Gastroesophageal sphincter (tissue), 4 donors: ENCODE results near the gene DAPK2. TPM values are rescaled to one million over a fixed set of nuclear protein-coding genes. Genes with fewer than 3 reads are reported as not detected.

Source experiments
- ATAC-seq: fragments of 150-250 bp; one replicate; pipeline ENCODE4 v1.9.1; 2016; ENCODE audit warnings: mild to moderate bottlenecking, moderate library complexity
- H3K27ac ChIP-seq, 4 donors: fragments of 200-600 bp; sonication (generic) in 3 of 4; 1 replicate in 3 of 4; 2 replicates in 1 of 4; pipeline ENCODE4 v1.5.1; 2016 to 2019
- H3K27me3 ChIP-seq: fragments of 200-600 bp; sonication (generic); one replicate; pipeline ENCODE4 v1.5.1; 2019
- H3K36me3 ChIP-seq, 2 donors: fragments of 200-600 bp; sonication (generic); one replicate each; pipeline ENCODE4 v1.5.1; 2019; ENCODE audit warnings: control low read depth in 1 of 2
- H3K4me1 ChIP-seq, 3 donors: fragments of 200-600 bp; sonication (generic); 1 replicate in 2 of 3; 2 replicates in 1 of 3; pipeline ENCODE4 v1.5.1; 2016 to 2019; ENCODE audit warnings: control low read depth in 2 of 3
- H3K4me3 ChIP-seq, 2 donors: fragments of 200-600 bp; sonication (generic); one replicate each; pipeline ENCODE4 v1.5.1; 2019; ENCODE audit warnings: mild to moderate bottlenecking in 1 of 2, moderate library complexity in 1 of 2
- H3K9me3 ChIP-seq, 3 donors: fragments of 200-600 bp; sonication (generic); one replicate each; pipeline ENCODE4 v1.5.1; 2017 to 2019; ENCODE audit warnings: control low read depth in 2 of 3
- EP300 ChIP-seq: sonication (generic); formaldehyde crosslinking; IDR thresholded peaks from one replicate; pipeline ENCODE4 v1.6.1; 2017; ENCODE audit warnings: antibody characterized with exemption, mild to moderate bottlenecking
- POLR2A ChIP-seq, 2 donors: fragments of 450-650 bp; IDR thresholded peaks; one replicate each; pipeline ENCODE4 v1.6.1; 2017; ENCODE audit warnings: antibody characterized with exemption in 2 of 2, mild to moderate bottlenecking in 2 of 2, moderate library complexity in 1 of 2
- POLR2AphosphoS5 ChIP-seq: sonication (generic); formaldehyde crosslinking; IDR thresholded peaks from one replicate; pipeline ENCODE4 v1.6.1; 2017; ENCODE audit warnings: antibody characterized with exemption
- WGBS, 2 donors: methylation state at CpG; one replicate each; pipeline ENCODE4 v1.1.5; 2018; ENCODE audit warnings: low coverage in 1 of 2; 5-methylcytosine and 5-hydroxymethylcytosine counted together
- total RNA-seq, 4 donors: library from RNA; depleted of rRNA; stranded (reverse); fragments of >200 nt; gene quantifications; one replicate each; pipeline ENCODE4 v1.1.0, GENCODE V29; 2016
- TF ChIP-seq, protein P1 (sequence below), 4 experiments: fragments of 200-600 bp in 2 of 4; fragments of 450-650 bp in 2 of 4; sonication (generic) in 1 of 4; IDR thresholded peaks; one replicate each; pipeline ENCODE4 v1.5.1; 2017 to 2019; ENCODE audit warnings: antibody characterized with exemption in 4 of 4, mild to moderate bottlenecking in 2 of 4, moderate library complexity in 2 of 4

DAPK2 gene
- total RNA-seq, 4 donors from 2014 or later: 2.0 to 9.5 (median 6.4) TPM

DNA sequence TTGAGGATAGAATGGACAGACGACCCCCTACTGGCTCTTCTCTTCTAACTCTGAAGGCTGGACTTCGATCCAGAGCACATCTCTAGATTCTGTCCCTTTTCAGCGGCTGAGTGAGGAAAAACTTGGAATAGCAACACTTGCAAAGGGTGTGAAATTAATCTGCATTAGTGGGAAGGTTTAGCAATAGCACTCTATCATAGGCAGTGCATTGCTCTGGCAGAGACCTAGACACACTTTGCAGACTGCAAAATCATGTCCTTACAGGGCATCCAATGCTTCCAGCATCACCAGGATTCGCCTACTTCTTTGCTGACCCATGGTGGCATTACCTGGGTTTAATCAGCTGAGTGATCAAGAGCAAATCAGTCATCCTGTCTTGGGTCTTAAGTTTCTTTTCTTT lies 43.1 kb downstream of the DAPK2 start:
- H3K27me3 ChIP-seq: peaks cover 9% of the 10 kb centered on the region
- WGBS, 2 donors: 81% methylated on average over 4 of the region's 4 CpGs; no CpG with 5 or more reads in 1 of the 2 donors
- no peaks in the 10 kb centered on the region for H3K36me3 ChIP-seq
- no peak overlapping the region for H3K4me3 ChIP-seq
- peaks cover 0 to 16% (median 0%) of the 10 kb centered on the region in 3 donors for H3K4me1 ChIP-seq
- H3K9me3 ChIP-seq: no peaks in the 10 kb centered on the region
- TF ChIP-seq EP300: no peak
- TF ChIP-seq, protein P1, sequence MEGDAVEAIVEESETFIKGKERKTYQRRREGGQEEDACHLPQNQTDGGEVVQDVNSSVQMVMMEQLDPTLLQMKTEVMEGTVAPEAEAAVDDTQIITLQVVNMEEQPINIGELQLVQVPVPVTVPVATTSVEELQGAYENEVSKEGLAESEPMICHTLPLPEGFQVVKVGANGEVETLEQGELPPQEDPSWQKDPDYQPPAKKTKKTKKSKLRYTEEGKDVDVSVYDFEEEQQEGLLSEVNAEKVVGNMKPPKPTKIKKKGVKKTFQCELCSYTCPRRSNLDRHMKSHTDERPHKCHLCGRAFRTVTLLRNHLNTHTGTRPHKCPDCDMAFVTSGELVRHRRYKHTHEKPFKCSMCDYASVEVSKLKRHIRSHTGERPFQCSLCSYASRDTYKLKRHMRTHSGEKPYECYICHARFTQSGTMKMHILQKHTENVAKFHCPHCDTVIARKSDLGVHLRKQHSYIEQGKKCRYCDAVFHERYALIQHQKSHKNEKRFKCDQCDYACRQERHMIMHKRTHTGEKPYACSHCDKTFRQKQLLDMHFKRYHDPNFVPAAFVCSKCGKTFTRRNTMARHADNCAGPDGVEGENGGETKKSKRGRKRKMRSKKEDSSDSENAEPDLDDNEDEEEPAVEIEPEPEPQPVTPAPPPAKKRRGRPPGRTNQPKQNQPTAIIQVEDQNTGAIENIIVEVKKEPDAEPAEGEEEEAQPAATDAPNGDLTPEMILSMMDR (IDR thresholded peaks at IDR 0.05): no peak
- TF ChIP-seq POLR2A (IDR thresholded peaks at IDR 0.05): no peak
- TF ChIP-seq POLR2AphosphoS5: no peak
- no peak for ATAC-seq
- no peak overlapping the region for H3K27ac ChIP-seq

- TF ChIP-seq EP300 (no peak), POLR2AphosphoS5 (no peak), POLR2A (IDR thresholded peaks at IDR 0.05) (no peak)
- Histone ChIP-seq H3K9me3 (no peaks in the 10 kb centered on the region), H3K27me3 (peaks cover 9% of the 10 kb centered on the region), H3K4me3 (no peak overlapping the region), H3K27ac (no peak overlapping the region), H3K4me1 (peaks cover 0 to 14% (median 0%) of the 10 kb centered on the region in 3 donors), H3K36me3 (no peaks in the 10 kb centered on the region)
- no peak for ATAC-seq
- 75 to 95% methylated on average over 4 to 5 of the region's 5 CpGs for WGBS, 2 donors
These were observed 45.1 kb downstream of the DAPK2 start for GRCh38 chr15:64001148-64001547.

- no peak for ATAC-seq
- H3K4me3 ChIP-seq: no peak overlapping the region
These were observed 45.9 kb downstream of the DAPK2 start for GRCh38 chr15:64000183-64000951.

GRCh38 chr15:63999177-63999576 lies 47.1 kb downstream of the DAPK2 start:
- WGBS, 2 donors: no CpG with 5 or more reads among the region's 3 CpGs
- H3K27ac ChIP-seq: no peak overlapping the region
- no peaks in the 10 kb centered on the region for H3K36me3 ChIP-seq
- no peak for TF ChIP-seq POLR2AphosphoS5
- TF ChIP-seq, protein P1 (IDR thresholded peaks at IDR 0.05): no peak
- peaks cover 9% of the 10 kb centered on the region for H3K27me3 ChIP-seq
- peaks cover 0 to 14% (median 0%) of the 10 kb centered on the region in 3 donors for H3K4me1 ChIP-seq
- ATAC-seq: peak; percentile 45
- H3K4me3 ChIP-seq: no peak overlapping the region
- no peaks in the 10 kb centered on the region for H3K9me3 ChIP-seq

More at GRCh38 chr15:64000183-64000951, 45.9 kb downstream of the DAPK2 start:
- Histone ChIP-seq H3K27me3 (peaks cover 9% of the 10 kb centered on the region), H3K9me3 (no peaks in the 10 kb centered on the region), H3K36me3 (no peaks in the 10 kb centered on the region), H3K4me1 (peaks cover 0 to 14% (median 0%) of the 10 kb centered on the region in 3 donors), H3K27ac (no peak overlapping the region)
- 84 to 95% methylated on average over 2 to 4 of the region's 4 CpGs for WGBS, 2 donors
- TF ChIP-seq EP300 (no peak), POLR2A (IDR thresholded peaks at IDR 0.05) (no peak), POLR2AphosphoS5 (no peak)
- TF ChIP-seq, protein P1 (IDR thresholded peaks at IDR 0.05): no peak

- no peak overlapping the region for H3K27ac ChIP-seq
- peaks cover 0 to 14% (median 0%) of the 10 kb centered on the region in 3 donors for H3K4me1 ChIP-seq
- 50 to 57% methylated on average over 1 of the region's 8 CpGs for WGBS, 2 donors
- no peak overlapping the region for H3K4me3 ChIP-seq
- ATAC-seq: no peak
- TF ChIP-seq, protein P1 (IDR thresholded peaks at IDR 0.05): no peak
- TF ChIP-seq EP300 (no peak), POLR2A (IDR thresholded peaks at IDR 0.05) (no peak), POLR2AphosphoS5 (no peak)
- no peaks in the 10 kb centered on the region for H3K36me3 ChIP-seq
- H3K27me3 ChIP-seq: peaks cover 9% of the 10 kb centered on the region
- H3K9me3 ChIP-seq: no peaks in the 10 kb centered on the region
These were observed 47.8 kb downstream of the DAPK2 start for GRCh38 chr15:63998489-63998888.
